ENCODE results near the gene ZNF428.
"Not testable (repeated sequence)": the region's sequence is repeated elsewhere in the genome, so short reads cannot be mapped to it uniquely, and the experiment has no call there.

ZNF428 gene

DNA sequence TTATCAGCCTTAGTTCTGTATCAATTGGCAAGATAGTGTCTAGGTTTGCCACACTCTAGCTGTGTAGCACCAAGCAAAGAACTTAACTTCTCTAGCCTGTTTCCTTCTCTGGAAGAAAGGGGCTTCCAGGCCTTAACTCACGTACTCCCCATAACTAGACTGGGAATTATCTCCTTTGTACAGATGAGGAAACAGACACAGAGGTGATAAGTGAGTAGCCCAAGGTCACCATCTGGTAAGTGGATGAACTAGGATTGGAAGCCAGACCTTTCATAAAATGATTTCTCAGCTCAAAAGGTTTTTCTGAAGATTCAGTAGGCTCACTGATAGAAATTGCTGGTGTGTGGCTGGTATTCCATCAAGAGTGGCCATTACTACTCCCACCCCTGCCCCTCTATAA is 3.1 kb downstream of the ZNF428 start:
- DNase-seq: no peak

DNA sequence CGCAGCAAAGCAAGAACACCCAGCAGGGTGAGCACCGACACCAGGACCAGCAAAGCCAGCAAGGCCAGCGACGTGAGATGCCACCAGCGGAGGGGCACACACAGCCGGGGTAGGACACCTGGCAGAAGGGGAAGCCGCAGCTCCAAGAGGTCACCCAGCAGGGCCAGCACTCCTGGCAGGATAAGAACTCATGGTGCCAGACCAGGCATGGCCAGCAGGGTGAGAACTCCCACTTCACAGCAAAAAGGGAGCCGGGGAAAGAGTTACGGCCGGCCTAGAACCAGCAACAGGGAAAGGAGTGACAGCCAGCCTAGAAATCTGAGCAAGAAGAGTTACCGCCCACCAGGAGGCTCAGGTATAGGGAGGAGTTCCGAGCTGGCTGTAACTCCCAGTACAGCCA is 7.1 kb downstream of the ZNF428 start:
- no peak for DNase-seq

DNA sequence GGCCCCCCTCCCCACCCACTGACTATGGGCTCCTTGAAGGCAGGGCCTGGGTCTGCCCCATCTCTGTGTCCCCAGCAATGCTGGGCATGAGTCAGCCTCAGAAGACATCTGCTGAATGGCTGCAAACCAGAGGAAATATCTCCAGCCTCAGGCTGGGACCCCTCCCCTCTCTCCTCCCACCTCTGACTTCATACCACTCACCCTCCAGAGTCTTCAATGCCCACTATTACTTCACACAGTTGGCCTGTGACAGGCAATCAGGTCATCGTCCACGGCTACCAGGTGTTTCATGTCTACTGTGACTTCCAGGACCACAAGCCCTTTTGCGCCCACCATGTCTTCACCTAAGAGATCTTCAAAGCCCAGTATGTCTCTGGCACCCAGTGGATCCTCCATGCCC is 7.6 kb downstream of the ZNF428 start, which contains the start of gene SRRM5:
SRRM5 (plus strand) TSS at position 301 of the 400 bp plus-strand sequence; CDS start at position 335, 34 bp downstream.
- no peak for DNase-seq

DNA sequence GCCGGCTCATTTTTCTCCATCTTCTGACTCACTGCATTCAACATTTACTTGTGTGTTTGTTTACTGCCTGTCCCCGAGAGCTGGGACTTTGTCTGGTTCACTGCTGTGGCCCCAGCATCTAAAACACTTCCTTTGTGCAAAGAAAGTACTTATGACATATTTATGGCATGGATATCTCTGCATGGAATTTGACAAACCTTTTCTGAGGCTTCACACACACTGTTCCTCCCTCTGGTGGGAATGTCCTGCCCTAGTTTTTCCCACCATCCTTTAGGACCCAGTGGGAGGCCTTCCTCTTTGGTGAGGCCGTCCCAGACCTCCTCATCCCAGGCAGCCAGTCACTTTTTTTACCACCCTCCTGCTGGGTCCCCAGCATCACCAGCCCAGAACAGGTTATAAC is 8.9 kb downstream of the ZNF428 start:
- DNase-seq: no peak

DNA sequence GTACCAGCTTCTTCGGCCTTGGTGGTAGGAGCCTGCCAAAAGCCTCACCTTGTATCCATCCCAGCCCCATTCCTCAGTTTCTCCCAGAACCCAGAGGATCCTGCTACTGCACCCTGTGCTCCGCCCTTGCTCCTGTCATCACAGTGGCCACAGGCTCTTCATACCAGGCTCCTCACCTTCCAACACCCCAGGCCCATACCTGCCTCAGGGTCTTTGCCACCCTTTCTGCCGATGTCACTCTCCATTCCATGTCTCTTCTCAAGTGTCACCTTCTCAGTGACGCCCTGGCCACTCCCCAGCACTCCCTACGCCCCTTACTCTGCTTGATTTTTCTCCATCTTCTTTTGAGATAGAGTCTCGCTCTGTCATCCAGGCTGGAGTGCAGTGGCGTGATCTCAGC is 9.6 kb downstream of the ZNF428 start:
- no peak for DNase-seq

DNA sequence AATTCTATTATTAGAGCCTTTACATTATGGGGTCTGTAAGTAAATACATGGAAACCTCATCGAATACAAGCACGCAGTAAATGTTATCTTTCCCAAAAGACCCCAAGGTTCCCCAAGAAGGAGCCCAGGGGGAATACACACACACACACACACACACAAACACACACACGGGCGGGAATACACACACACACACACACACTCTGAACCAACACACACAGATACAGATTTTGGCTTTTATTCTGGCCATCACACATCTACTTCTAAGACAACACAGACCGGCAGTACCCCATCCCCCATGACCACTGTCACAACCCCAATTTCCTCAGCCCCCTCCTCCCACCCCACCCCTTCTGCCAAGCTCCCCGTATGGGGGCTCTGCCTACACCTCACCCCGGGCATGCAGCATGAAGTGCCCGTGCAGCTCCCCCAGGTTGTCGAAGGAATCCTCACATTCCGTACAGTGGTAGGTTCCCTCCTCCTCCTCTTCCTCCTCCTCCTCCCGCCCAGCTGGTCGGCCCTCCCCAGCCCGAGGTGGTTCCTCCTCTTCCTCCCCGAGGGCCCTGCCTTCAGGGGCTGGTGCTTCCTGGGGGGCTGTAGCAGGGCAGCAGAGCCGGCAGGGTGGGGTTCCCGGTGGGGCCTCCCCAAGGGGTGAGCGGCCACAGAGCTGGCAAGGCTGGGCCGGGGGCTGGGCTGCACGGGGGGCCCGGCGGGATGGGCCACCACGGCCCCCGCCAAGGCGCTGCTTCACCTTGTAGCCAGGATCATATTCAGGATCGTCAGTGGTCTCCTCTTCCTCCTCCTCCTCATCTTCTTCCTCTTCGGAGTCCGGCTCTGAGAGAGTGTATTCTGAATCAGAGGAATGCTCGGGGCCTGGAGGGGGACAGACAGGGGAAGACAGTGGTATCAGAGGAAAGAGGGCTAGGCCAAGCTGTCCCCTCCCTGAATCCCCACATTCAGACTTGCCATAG is 11.9 kb downstream of the ZNF428 start:
- DNase-seq: no peak

DNA sequence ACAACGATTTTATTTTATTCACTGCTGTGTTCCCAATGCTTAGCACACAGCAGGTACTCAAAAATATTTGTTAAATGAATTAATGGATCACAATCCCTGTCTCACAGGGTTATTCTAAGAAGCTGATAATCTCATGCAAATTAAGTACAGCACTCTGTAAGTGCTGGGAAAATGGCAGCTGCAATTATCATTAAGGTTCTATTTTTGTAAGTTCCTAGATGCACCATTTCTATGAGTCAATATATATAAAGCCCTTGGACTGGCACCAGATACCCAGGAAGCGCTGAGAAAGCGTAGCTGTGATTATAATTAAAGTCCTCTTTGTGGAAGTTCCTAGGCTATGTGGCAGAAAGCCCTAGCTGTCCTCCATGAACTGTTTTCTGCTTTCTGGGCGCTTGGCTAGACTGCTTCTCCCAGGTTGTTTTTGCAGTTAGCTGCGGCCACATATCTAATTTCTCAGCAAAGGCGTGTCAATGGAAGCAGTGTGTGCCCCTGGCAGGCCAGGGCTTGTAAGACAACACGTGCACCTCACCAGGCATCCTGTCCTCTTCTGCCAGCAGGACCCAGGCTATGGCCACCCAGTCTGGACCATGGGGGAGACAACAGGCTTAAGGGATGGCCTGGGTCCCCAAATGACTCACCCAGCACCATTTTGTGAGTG is 12.7 kb downstream of the ZNF428 start:
- DNase-seq: no peak

DNA sequence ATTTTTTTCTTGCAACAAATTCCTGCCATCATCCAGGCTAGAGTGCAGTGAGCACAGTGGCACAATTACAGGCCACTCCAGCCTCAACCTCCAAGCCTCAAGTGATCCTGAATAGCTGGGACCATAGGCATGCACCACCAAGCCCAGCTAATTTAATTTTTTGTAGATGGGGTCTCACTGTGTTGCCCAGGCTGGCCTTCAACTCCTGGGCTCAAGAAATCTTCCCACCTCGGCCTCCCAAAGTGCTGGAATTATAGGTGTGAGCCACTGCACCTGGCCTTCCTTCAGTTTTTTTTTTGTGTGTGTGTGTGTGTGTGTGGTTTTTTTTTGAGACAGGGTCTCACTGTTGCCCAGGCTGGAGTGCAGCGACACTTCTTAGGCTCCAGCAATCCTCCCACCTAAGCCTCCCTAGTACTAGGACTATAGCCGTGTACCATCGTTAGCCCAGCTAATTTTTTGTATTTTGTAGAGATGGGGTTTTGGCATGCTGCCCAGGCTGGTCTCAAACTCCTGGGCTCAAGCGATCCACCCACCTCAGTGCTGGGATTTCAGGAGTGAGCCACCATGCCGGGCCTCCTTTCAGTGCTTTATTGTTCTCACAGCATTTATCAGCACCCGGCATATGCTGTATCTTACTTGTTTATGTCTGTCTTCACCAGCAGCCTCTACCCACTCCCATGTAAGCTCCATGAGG is 13.4 kb downstream of the ZNF428 start:
- no peak for DNase-seq

DNA sequence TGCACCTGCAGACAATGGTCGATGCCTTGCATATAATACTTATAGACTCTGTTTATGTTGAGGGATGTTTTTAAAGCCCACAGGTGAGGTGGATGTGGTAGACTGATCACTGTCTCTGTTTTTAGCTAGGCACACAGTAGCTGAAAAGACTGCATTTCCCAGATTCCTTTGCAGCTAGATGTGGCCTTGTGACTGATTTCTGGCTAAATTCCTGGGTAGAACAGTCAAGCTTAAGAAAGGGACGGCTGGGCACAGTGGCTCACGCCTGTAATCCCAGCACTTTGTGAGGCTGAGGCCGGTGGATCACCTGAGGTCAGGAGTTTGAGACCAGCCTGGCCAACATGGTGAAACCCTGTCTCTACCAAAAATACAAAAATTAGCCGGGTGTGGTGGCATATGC is 19.1 kb downstream of the ZNF428 start:
- DNase-seq: not testable (repeated sequence)

DNA sequence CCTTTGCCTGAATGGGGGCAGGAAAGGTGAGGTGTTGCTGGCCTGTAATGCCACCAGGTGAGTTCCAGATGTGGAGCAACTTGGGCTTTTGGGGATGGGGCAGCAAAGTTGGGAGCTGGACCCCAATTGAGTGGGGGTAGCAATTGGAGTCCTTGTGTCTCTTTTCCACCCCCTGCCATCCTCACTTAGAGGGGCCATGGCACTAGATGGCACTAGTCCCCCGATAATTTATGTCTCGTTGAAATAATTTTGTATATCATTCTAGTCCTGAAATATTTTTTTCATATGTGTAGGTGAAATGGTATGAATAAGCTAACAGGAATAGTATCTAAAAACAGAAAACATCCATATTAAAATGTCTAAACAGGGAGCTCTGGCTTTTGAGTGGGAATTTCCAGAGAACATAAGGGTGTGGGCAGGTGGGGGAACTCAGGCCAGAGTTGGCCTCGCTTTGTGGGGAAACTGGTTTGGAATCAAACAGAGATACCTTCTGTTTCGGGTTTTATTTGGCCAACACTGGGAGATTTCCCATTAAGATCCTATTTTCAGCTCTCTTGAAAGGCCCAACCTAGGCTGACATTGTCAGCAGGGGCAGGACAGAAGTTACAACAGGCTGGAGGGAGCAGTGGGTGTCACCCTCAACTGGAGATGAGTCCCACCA is 19.7 kb downstream of the ZNF428 start:
- no peak for DNase-seq

DNA sequence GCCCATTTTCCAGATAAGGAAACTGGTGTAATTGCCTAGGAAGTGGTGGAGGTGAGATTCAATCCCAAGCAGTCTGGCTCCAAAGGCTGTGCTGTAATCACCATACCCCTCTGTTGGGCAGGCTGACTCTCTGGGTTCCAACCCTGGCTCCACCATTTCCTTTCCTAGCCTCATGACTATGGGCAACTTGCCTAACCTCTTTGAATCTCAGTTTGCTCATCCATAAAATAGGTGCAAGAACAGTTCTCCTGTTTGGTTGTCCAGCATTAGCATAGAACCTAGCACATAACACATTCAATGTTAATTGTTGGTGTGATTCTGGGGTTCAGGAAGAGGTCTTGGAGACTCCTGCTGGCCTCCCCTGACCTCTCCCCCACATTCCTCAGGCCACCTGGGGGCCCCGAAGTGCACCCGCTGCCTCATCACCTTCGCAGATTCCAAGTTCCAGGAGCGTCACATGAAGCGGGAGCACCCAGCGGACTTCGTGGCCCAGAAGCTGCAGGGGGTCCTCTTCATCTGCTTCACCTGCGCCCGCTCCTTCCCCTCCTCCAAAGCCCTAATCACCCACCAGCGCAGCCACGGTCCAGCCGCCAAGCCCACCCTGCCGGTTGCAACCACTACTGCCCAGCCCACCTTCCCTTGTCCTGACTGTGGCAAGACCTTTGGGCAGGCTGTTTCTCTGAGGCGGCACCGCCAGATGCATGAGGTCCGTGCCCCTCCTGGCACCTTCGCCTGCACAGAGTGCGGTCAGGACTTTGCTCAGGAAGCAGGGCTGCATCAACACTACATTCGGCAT is 20.8 kb downstream of the ZNF428 start:
- DNase-seq: no peak

DNA sequence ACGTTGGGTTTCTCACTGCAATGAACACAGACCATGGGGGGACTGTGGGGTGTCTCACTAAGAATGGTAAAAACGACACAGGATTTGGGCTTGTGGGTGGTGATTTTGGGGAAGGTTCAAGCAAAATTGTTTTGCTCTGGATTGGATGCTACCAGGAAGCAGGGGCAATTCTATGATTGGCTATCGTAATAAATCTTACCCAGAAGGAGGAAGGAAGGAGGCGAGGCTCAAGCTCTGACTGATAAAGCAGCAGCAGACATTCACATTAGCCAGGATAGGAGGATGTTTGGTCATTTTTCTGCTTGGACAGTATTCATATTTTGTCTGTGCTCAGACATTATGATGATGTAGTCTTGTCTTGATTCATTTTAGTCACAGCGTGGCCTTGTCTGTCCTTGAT is 21.6 kb downstream of the ZNF428 start:
- DNase-seq: no peak

DNA sequence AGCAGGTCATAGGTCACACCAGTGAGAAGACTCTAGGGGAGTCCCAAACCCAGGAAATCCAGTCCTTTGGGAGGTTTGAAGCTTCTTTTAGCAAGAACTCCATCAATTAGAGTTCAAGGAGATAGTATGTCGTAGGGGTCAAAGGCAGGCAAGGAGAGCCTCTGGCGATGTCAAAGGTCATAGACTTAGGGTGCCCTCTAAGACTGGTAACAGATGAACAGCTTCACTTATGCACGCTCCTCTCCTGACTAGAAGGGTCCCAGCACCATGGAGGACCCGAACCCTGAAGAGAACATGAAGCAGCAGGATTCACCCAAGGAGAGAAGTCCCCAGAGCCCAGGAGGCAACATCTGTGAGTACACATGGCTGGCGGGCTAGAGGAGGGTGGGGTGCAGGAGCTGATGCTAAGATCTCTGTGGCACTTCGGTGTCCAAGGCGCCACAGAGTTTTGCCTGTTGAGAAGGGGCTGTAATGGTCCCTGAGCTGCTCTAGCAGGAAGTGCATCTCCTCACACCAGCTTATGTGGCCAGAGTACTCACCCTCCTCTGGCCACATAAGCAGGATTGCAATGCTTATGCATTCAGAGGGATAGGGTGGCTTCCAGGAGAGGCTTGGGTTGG is 22.5 kb downstream of the ZNF428 start:
- DNase-seq: no peak

DNA sequence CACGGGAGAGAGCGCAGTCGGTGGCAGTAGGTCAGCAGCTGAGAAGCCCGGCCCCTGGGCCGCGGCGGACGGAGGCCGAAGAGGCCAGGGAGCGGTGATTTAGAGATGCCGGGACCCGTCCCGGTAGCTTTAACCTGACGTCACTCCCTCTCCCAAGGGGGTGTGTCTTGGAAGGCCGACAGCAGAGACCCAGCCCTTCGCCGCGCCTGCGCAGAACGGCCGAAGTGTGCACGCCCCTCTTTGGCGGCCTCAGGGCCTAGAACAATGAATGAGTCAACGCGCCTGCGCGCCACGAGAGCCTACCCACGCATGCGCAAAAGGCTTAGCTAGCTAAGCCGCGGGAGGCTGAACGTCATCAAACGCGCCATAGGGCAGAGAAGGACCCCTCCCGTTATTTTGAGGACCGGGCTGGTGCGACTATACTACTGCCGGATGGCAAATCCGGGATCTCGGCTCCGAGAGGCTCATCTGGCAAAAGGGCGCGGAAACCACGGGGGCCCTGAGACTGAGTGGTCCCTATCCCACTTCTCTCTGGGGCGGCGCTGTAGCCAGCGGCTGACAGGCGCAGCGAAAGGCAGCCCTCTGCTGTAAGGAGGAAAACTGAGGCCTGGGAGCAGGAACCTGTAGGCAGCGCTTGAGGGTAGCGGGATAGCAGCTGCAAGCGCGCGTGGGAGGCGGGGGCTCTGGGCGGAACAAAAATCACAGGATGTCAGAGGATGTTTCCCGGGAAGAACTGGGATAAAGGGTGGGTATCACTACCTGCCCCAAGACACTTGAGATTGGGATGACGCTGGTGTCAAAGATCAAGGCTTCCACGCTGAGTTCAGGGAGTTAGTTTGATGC is 23.2 kb downstream of the ZNF428 start, which contains the start of the genes IRGQ and ZNF576:
IRGQ (minus strand) TSS at position 136 of the 843 bp plus-strand sequence. CDS start 796 bp downstream, outside the sequence.
ZNF576 (plus strand) TSS at position 597 of the 843 bp plus-strand sequence. CDS start 514 bp downstream, outside the sequence.
- peak; percentile 100 for DNase-seq

DNA sequence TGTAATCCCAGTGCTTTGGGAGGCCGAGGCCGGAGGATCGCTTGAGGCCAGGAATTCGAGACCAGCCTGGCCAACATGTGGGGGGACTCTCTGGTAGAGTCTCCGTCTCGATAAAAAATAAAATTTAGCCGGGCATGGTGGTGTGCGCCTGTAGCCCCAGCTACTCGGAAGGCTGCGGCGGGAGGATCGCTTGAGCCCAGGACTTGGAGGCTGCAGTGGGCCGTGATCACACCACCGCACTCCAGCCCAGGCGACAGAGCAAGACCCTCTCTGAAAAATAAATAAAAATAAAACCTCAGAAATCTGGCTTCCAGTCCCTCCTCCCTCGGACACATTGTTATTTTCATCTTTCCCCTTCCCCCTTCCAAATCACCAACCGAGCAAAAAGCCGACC is 23.8 kb downstream of the ZNF428 start:
- peak; percentile 22 to 32 for DNase-seq

DNA sequence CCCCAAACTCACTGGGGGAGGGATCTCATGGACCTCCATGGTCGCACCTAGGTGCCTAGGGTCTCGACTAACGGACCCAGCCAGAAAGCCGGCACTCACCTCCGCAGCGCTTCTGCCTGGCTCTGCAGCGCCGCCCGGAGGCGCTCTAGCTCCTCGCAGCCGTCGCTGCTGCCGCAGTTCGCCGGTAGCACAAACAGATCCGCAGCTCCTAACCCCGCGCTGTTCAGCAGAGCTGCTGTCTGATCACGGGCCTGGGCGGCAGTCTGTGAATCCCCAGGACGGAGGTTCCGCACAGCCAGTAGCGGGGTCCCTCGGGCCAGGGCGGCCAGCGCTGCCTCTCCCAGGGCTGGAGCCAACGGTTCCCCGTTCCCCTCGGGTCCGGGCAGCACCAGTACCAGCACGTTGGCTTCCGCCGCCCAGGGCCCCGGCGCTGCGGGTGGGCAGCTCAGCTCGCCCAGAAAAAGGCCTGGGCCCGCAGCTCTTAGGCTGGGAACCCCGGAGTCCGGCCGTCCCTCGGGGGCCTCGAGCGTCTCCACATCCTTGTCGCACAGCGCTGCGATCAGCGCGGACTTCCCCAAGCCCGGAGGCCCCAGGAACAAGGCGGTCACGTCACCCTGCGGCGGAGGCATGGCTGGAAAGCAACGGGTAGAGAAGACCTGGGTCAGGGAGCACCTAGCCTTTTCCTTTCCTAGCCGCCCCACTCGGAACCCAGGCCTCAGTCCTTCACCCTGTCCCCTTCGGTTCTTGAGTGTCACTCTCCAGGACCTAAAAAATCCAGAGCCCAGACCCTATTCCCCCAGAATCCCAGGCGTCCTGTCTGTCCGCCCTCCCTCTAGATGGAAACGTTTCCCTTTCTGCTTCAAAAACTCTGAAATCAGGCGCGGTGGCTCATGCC is 24.5 kb downstream of the ZNF428 start:
- DNase-seq: peak; percentile 71 to 77

DNA sequence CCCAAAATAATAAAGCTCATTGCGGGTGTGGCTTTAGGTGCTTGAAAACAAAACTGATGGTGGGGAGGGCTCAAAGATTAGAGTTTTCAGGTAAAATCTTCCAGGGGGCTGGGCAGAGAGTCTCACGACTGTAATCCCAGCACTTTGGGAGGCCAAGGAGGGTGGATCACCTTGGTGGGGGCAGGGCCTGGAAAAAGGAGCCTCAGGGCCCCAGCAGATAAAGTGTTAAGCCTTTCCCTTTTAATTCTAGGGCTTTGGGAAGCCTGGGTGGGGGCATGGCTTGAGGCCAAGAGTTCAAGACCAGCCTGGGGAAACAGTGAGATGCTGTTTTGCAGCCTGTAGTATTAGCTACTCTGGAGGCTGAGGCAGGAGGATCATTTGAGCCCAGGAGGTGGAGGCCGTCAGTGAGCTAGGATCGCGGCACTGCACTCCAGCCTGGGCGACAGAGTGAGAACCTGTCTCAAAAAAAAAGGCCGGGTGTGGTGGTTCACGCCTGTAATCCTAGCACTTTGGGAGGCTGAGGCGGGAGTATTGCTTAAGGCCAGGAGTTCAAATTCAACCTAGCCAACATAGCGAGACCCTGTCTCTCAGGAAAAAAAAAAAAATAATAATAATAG is 25.2 kb downstream of the ZNF428 start:
- DNase-seq: no peak

DNA sequence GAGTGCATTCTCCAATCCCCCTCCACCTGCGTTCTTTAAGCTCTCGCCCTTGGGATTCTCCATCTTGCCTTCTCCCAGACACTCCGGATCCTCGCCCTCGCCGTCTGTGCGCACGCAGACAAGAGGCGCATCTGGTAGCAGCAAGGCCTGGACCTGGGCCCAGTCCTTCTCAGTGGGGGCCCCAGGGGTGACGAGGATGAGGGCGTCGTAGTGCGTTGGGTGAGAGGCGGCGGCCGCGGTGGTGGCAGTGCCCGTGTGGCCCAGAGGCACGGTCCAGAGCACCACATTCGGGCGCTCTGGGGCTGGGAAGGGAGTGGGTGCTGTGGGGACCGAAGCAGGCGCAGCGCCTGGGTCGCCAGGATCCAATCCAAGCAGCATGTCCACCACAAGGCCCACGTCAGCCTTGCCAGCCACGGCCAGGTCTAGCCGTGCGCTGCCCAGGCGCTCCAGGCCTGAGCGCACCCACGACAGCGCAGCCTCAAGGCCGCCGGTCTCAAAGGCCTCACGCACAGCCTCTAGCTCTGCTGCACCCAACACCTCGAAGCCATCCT is 26.6 kb downstream of the ZNF428 start:
- DNase-seq: no peak

All from activated CD4-positive, alpha-beta T cell treated with anti-CD3 and anti-CD28 coated beads, Interleukin-2, amount 50 U/mL, for 48 hours (primary cell).